SIG-M5 (cell line): ENCODE data around the gene TFAP2E.

Source experiments
- DNase-seq: peaks from one replicate; lab custom pipeline; 2025; lab: John Stamatoyannopoulos, UW

The TFAP2E gene

DNA sequence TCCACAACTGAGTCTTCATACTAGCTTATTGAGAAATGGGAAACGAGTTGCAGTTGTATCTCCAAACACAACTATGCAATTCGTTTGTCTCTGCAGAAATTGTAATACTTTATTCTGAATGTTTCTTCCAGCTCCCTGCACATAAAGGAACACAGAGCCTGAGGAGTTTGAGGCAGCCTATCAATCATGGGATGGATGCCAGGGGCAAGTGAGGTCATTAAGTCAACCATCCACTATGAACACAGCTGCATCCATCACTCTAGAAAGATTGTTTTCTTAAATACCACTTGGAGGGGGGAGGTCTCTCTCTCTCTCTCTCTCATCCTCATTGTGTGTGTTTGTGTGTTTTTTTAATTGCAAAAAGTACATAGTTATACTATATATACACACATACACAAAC lies 71.1 kb downstream of the TFAP2E start:
- DNase-seq, result no peak
